Measurements from ENCODE around the gene PLA1A.

Gene PLA1A

GRCh38 chr3:119649761-119650160, 52.1 kb downstream of the PLA1A start:
- DNase-seq (ENCODE audit: low read depth): no peak
- TF ChIP-seq POLR2A (IDR thresholded peaks at IDR 0.05; ENCODE audit: extremely low read depth, insufficient read length): no peak
- TF ChIP-seq, protein P1, sequence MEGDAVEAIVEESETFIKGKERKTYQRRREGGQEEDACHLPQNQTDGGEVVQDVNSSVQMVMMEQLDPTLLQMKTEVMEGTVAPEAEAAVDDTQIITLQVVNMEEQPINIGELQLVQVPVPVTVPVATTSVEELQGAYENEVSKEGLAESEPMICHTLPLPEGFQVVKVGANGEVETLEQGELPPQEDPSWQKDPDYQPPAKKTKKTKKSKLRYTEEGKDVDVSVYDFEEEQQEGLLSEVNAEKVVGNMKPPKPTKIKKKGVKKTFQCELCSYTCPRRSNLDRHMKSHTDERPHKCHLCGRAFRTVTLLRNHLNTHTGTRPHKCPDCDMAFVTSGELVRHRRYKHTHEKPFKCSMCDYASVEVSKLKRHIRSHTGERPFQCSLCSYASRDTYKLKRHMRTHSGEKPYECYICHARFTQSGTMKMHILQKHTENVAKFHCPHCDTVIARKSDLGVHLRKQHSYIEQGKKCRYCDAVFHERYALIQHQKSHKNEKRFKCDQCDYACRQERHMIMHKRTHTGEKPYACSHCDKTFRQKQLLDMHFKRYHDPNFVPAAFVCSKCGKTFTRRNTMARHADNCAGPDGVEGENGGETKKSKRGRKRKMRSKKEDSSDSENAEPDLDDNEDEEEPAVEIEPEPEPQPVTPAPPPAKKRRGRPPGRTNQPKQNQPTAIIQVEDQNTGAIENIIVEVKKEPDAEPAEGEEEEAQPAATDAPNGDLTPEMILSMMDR (IDR thresholded peaks at IDR 0.05; ENCODE audit: low read depth, low read length): no peak
- TF ChIP-seq, protein P2, sequence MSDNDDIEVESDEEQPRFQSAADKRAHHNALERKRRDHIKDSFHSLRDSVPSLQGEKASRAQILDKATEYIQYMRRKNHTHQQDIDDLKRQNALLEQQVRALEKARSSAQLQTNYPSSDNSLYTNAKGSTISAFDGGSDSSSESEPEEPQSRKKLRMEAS (IDR thresholded peaks at IDR 0.05; ENCODE audit: low read depth, low read length): no peak
- no peak for TF ChIP-seq MYC (IDR thresholded peaks at IDR 0.05; ENCODE audit: low read depth, low read length)
- H3K4me3 ChIP-seq (ENCODE audit: low read depth, low read length): no peak overlapping the region

DNA sequence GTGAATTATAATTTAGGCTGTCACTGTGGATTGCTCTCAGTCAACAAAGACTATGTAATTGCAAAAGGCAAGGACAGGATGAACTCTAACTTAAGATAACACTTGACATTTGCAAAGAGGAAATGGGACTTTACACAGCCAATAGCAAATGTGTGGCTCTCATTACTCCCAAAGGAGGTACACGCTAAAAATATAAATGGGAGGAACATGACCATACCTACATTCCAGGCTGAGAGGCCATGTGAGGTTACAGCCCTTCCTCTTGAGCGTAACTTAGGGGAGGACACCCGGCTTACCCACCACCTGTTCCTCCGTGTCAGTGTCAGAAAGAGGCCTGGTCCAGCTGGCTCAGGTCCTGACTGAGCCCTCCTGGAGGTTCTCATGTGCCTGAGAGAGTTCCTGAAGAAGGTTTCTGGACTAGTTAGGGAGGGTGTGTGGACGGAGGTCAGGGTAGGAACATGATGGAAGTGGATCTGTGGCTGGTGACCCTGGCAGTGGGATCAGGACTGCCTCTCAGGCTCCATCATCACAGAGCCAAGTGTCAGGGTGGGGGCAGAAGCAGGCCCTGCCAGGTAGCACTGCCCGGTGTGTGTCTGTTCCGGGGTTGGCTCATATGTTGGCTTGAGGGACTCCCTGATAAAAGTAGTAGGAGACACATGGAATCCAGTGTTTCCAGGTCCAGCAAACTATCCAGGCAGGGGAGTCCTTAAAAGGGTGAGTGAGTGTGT, 54.8 kb downstream of the PLA1A start:
- no peak for DNase-seq (ENCODE audit: low read depth)
- no peak for TF ChIP-seq MYC (IDR thresholded peaks at IDR 0.05; ENCODE audit: low read depth, low read length)
- no peak for TF ChIP-seq POLR2A (IDR thresholded peaks at IDR 0.05; ENCODE audit: extremely low read depth, insufficient read length)
- TF ChIP-seq, protein P1 (IDR thresholded peaks at IDR 0.05; ENCODE audit: low read depth, low read length): no peak
- TF ChIP-seq, protein P2 (IDR thresholded peaks at IDR 0.05; ENCODE audit: low read depth, low read length): no peak
- H3K4me3 ChIP-seq (ENCODE audit: low read depth, low read length): no peak overlapping the region

- DNase-seq (ENCODE audit: low read depth): peak; percentile 54
- no peak overlapping the region for H3K4me3 ChIP-seq (ENCODE audit: low read depth, low read length)
- TF ChIP-seq, protein P2 (IDR thresholded peaks at IDR 0.05; ENCODE audit: low read depth, low read length): no peak
- TF ChIP-seq POLR2A (IDR thresholded peaks at IDR 0.05; ENCODE audit: extremely low read depth, insufficient read length) (no peak), MYC (IDR thresholded peaks at IDR 0.05; ENCODE audit: low read depth, low read length) (no peak)
- TF ChIP-seq, protein P1 (IDR thresholded peaks at IDR 0.05; ENCODE audit: low read depth, low read length): no peak
Observed at GRCh38 chr3:119653876-119654275, 56.2 kb downstream of the PLA1A start.

DNA sequence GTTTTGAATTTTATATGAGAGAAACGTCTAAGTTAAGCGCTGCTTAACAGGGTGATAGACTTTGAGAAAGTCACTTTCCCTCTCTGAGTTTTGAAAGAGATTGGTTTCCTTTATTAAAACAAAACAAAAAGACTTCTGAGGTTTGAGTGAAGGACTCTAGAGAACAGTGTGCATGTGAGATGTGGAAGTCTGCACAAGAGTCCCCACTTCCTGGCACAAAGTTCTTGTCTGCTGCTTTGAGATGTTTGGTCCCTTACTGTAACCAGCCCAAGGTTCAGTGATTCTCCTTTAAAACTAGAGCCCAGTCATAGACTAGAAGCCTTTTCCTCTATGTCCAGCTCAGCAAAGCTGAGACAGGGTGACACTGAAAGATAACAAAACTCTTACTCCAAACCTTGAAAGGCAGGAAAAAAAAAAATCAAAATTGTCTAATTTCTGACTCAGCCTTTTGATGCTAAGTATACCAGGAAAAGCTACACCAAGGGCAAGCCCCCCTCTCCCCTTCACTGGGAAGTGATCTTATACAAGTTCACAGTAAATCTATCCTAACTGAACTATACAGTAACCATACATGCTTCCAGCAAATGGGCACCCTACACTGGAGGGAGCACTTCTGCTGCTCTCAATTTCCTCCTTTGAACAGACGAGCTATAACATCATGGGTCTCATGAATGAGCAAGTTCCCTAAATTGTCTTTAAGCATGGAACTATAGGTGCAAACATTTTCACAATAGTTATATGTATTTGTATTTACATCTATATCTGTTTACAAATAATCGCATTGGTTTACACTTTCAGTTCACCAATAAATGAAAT, 60.4 kb downstream of the PLA1A start:
- DNase-seq (ENCODE audit: low read depth): peak; percentile 23
- TF ChIP-seq POLR2A (IDR thresholded peaks at IDR 0.05; ENCODE audit: extremely low read depth, insufficient read length) (no peak), MYC (IDR thresholded peaks at IDR 0.05; ENCODE audit: low read depth, low read length) (no peak)
- TF ChIP-seq, protein P1 (IDR thresholded peaks at IDR 0.05; ENCODE audit: low read depth, low read length): no peak
- TF ChIP-seq, protein P2 (IDR thresholded peaks at IDR 0.05; ENCODE audit: low read depth, low read length): no peak
- H3K4me3 ChIP-seq (ENCODE audit: low read depth, low read length): no peak overlapping the region

DNA sequence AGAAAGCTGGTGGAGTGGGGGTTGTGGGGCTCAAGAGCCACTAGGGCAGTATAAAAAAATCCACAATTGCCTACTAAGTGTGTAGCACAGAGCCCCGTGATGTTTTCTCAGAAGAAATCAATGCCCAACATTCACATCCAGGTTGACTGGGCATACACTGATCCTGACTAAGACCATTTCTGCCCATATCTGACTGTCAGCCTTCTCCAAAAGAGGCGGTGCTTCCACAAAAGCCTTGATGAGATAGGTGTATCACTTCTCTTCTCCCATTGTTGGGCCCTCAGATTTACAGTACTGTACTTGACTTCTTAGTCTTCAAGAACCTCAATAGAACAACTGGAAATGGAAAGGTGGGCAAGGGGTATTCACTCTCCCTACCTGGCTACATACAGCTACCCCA, 61.3 kb downstream of the PLA1A start:
- H3K4me3 ChIP-seq (ENCODE audit: low read depth, low read length): no peak overlapping the region
- TF ChIP-seq, protein P2 (IDR thresholded peaks at IDR 0.05; ENCODE audit: low read depth, low read length): no peak
- TF ChIP-seq, protein P1 (IDR thresholded peaks at IDR 0.05; ENCODE audit: low read depth, low read length): no peak
- TF ChIP-seq MYC (IDR thresholded peaks at IDR 0.05; ENCODE audit: low read depth, low read length): no peak
- no peak for TF ChIP-seq POLR2A (IDR thresholded peaks at IDR 0.05; ENCODE audit: extremely low read depth, insufficient read length)
- no peak for DNase-seq (ENCODE audit: low read depth)
